ENCODE data around the gene SSUH2. TPM values are rescaled to one million over a fixed set of nuclear protein-coding genes. Genes with fewer than 3 reads are reported as not detected.

Gene SSUH2
- total RNA-seq, 1 donor, result not detected

DNA sequence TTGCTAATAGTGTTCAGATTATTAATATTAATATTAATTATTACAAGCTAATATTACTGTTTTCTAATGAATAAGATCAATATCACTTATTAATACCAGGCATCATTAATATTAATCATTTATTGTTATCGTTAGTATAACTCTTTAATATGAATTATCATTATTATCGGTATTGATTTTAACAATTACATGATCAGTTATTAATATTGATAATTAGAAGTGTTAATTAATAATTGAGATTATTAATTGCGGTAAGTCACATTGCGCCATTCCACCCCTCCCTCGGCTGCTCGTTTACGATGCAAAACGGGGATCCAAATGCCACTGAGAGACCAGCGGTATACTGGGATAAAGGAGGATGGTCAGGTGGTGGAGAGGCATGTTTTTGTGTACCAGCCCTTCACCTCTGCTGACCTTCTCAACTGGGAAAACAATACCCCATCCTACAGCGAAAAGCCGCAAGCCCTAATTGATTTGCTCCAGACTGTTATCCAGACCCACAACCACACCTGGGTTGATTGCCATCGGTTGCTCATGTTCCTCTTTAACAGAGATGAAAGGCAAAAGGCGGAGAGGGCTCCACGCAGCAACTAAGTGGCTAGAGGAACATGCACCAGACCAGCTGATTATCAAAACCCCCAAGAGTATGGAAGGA lies 28.6 kb upstream of the SSUH2 start:
- no peak for TF ChIP-seq CTCF (IDR thresholded peaks at IDR 0.05; ENCODE audit: extremely low read depth, low read depth, low read length)
- H3K36me3 ChIP-seq (ENCODE audit: insufficient read depth, low read length), result no peaks in the 10 kb centered on the region
- H2AFZ ChIP-seq (ENCODE audit: low read length), result no peak overlapping the region
- H3K9me3 ChIP-seq (ENCODE audit: low read depth, low read length), result no peaks in the 10 kb centered on the region
- DNase-seq (ENCODE audit: insufficient read length, low spot score, missing footprints), result no peak
- H3K4me2 ChIP-seq (ENCODE audit: insufficient read depth, low read length), result no peak overlapping the region
- no peaks in the 10 kb centered on the region for H3K79me2 ChIP-seq (ENCODE audit: insufficient read depth, low read length)
- peaks cover 8% of the 10 kb centered on the region for H3K27me3 ChIP-seq (ENCODE audit: insufficient read depth, low read length)
- H3K27ac ChIP-seq (ENCODE audit: low read depth, low read length), result no peak overlapping the region
- H3K4me3 ChIP-seq (ENCODE audit: insufficient read depth, low read length), result no peak overlapping the region
- H4K20me1 ChIP-seq (ENCODE audit: insufficient read depth, low read length), result no peaks in the 10 kb centered on the region
- no peaks in the 10 kb centered on the region for H3K4me1 ChIP-seq (ENCODE audit: insufficient read depth, low read length)

- Histone ChIP-seq H3K4me2 (ENCODE audit: insufficient read depth, low read length) (no peak overlapping the region), H3K4me1 (ENCODE audit: insufficient read depth, low read length) (no peaks in the 10 kb centered on the region), H3K27ac (ENCODE audit: low read depth, low read length) (no peak overlapping the region), H3K27me3 (ENCODE audit: insufficient read depth, low read length) (peaks cover 17% of the 10 kb centered on the region), H2AFZ (ENCODE audit: low read length) (no peak overlapping the region), H3K9me3 (ENCODE audit: low read depth, low read length) (no peaks in the 10 kb centered on the region), H3K79me2 (ENCODE audit: insufficient read depth, low read length) (no peaks in the 10 kb centered on the region), H3K36me3 (ENCODE audit: insufficient read depth, low read length) (no peaks in the 10 kb centered on the region), H4K20me1 (ENCODE audit: insufficient read depth, low read length) (no peaks in the 10 kb centered on the region), H3K4me3 (ENCODE audit: insufficient read depth, low read length) (no peak overlapping the region)
- TF ChIP-seq CTCF (IDR thresholded peaks at IDR 0.05; ENCODE audit: extremely low read depth, low read depth, low read length), result peak; percentile 12
- DNase-seq (ENCODE audit: insufficient read length, low spot score, missing footprints), result no peak
Observed at GRCh38 chr3:8669019-8669418, 24.4 kb upstream of the SSUH2 start.

DNA sequence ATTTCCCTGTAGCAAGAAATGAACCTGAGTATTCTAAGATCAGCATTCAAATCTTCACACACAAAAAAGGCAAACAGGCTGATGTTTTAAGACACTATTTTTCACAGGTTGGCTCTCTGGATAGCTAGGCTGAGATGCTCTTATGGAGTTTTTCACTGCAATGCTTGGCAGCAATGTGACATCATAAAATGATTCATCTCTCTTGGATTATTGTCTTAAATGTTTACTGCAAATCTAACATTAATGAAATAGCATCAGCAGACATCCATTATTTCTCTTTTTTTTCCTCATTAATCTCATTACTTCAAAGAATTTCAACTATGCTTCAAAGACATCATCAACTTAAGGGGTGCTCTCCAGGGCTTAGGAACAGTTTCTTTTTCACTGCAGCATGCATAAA lies 23.6 kb upstream of the SSUH2 start:
- no peak for TF ChIP-seq CTCF (IDR thresholded peaks at IDR 0.05; ENCODE audit: extremely low read depth, low read depth, low read length)
- H4K20me1 ChIP-seq (ENCODE audit: insufficient read depth, low read length), result no peaks in the 10 kb centered on the region
- no peak overlapping the region for H3K4me3 ChIP-seq (ENCODE audit: insufficient read depth, low read length)
- no peaks in the 10 kb centered on the region for H3K9me3 ChIP-seq (ENCODE audit: low read depth, low read length)
- no peak overlapping the region for H2AFZ ChIP-seq (ENCODE audit: low read length)
- peak; percentile 80 for DNase-seq (ENCODE audit: insufficient read length, low spot score, missing footprints)
- no peaks in the 10 kb centered on the region for H3K4me1 ChIP-seq (ENCODE audit: insufficient read depth, low read length)
- no peak overlapping the region for H3K27ac ChIP-seq (ENCODE audit: low read depth, low read length)
- H3K79me2 ChIP-seq (ENCODE audit: insufficient read depth, low read length), result no peaks in the 10 kb centered on the region
- no peak overlapping the region for H3K4me2 ChIP-seq (ENCODE audit: insufficient read depth, low read length)
- peaks cover 17% of the 10 kb centered on the region for H3K27me3 ChIP-seq (ENCODE audit: insufficient read depth, low read length)
- H3K36me3 ChIP-seq (ENCODE audit: insufficient read depth, low read length), result no peaks in the 10 kb centered on the region

DNA sequence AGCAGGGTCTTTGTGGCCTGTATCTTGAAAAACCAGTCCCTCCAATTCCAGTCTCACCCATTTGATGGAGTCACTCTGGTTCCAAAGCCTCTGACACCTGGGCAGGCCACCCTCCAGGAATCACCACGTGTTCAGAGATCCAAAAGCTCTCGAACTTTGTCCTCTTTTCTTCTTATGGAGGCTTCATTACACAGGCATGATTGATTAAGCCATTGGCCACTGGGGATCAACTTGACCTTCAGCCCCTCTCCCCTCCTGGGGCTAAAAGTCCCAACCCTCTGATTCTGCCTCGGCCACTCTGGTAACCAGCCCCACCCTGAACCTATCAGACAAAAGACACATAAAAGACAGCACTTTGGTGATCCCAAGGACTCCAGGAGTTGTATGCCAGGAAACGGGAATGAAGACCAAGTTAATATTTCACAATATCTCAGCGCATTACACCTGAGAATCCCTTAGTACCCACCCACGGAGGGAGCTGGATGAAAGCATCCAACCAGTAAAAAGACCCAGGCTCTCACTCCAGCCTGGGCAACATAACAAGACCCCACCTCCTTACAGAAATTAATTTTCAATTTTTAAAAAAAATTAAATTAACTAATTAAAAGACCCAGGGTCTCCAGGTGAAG lies 23.0 kb upstream of the SSUH2 start:
- TF ChIP-seq CTCF (IDR thresholded peaks at IDR 0.05; ENCODE audit: extremely low read depth, low read depth, low read length), result no peak
- Histone ChIP-seq H3K79me2 (ENCODE audit: insufficient read depth, low read length) (no peaks in the 10 kb centered on the region), H3K36me3 (ENCODE audit: insufficient read depth, low read length) (no peaks in the 10 kb centered on the region)

More for the DNA sequence above, 23.0 kb upstream of the SSUH2 start:
- Histone ChIP-seq H3K4me1 (ENCODE audit: insufficient read depth, low read length) (no peaks in the 10 kb centered on the region), H4K20me1 (ENCODE audit: insufficient read depth, low read length) (no peaks in the 10 kb centered on the region), H3K4me3 (ENCODE audit: insufficient read depth, low read length) (no peak overlapping the region), H3K27me3 (ENCODE audit: insufficient read depth, low read length) (peaks cover 17% of the 10 kb centered on the region), H3K27ac (ENCODE audit: low read depth, low read length) (no peak overlapping the region), H3K9me3 (ENCODE audit: low read depth, low read length) (no peaks in the 10 kb centered on the region), H2AFZ (ENCODE audit: low read length) (no peak overlapping the region), H3K4me2 (ENCODE audit: insufficient read depth, low read length) (no peak overlapping the region)
- DNase-seq (ENCODE audit: insufficient read length, low spot score, missing footprints), result no peak
